MG63 (cell line): Measurements from ENCODE around the gene HNRNPM. TPM values are rescaled to one million over a fixed set of nuclear protein-coding genes. Genes with fewer than 3 reads are reported as not detected.
A peak's percentile ranks its signal among the peaks of the same experiment; 100 is the strongest.

ENCODE experiments used
- DNase-seq: peaks from one replicate; pipeline ENCODE4 v3.0.0-alpha.2; 2020
- H3K27me3 ChIP-seq: fragments of 250-450 bp; sonication (Bioruptor Pico); 2 replicates; pipeline ENCODE4 v1.5.1; 2020; ENCODE audit warnings: mild to moderate bottlenecking, moderate library complexity
- H3K36me3 ChIP-seq: fragments of 250-450 bp; sonication (Bioruptor Pico); 2 replicates; pipeline ENCODE4 v1.5.1; 2020; ENCODE audit warnings: mild to moderate bottlenecking, moderate library complexity
- H3K4me3 ChIP-seq: fragments of 250-450 bp; sonication (Bioruptor Pico); 2 replicates; pipeline ENCODE4 v1.5.1; 2020; ENCODE audit warnings: mild to moderate bottlenecking, moderate library complexity
- H3K9me3 ChIP-seq: fragments of 250-450 bp; sonication (Bioruptor Pico); 2 replicates; pipeline ENCODE4 v1.5.1; 2020; ENCODE audit warnings: mild to moderate bottlenecking, moderate library complexity
- total RNA-seq: library from RNA; depleted of rRNA; stranded (reverse); fragments of >200 nt; shearing (Covaris generic); gene quantifications from 2 replicates; pipeline ENCODE4 v1.2.3, GENCODE V29; 2014; ENCODE audit warnings: low replicate concordance

Gene HNRNPM
- total RNA-seq, 1 experiment from 2014 or later: 95.3 TPM

- H3K27me3 ChIP-seq: no peaks in the 10 kb centered on the region
- H3K4me3 ChIP-seq: no peak overlapping the region
- no peak for DNase-seq
- no peaks in the 10 kb centered on the region for H3K9me3 ChIP-seq
- H3K36me3 ChIP-seq: peaks cover 83% of the 10 kb centered on the region
Observed at GRCh38 chr19:8452446-8453123, 7.8 kb downstream of the HNRNPM start.

GRCh38 chr19:8453616-8454015 is 8.8 kb downstream of the HNRNPM start:
- no peak for DNase-seq
- H3K9me3 ChIP-seq: no peaks in the 10 kb centered on the region
- no peaks in the 10 kb centered on the region for H3K27me3 ChIP-seq
- H3K4me3 ChIP-seq: no peak overlapping the region
- peaks cover 87% of the 10 kb centered on the region for H3K36me3 ChIP-seq

- H3K27me3 ChIP-seq: no peaks in the 10 kb centered on the region
- peaks cover 88% of the 10 kb centered on the region for H3K36me3 ChIP-seq
- H3K4me3 ChIP-seq: no peak overlapping the region
- DNase-seq: no peak
- H3K9me3 ChIP-seq: no peaks in the 10 kb centered on the region
Observed at GRCh38 chr19:8454218-8454617, 9.4 kb downstream of the HNRNPM start.

GRCh38 chr19:8455018-8455417 is 10.2 kb downstream of the HNRNPM start:
- no peaks in the 10 kb centered on the region for H3K9me3 ChIP-seq
- peaks cover 93% of the 10 kb centered on the region for H3K36me3 ChIP-seq
- H3K27me3 ChIP-seq: no peaks in the 10 kb centered on the region
- no peak overlapping the region for H3K4me3 ChIP-seq
- DNase-seq: no peak

GRCh38 chr19:8456064-8456463 is 11.3 kb downstream of the HNRNPM start:
- Histone ChIP-seq H3K27me3 (no peaks in the 10 kb centered on the region), H3K4me3 (no peak overlapping the region), H3K9me3 (no peaks in the 10 kb centered on the region), H3K36me3 (peaks cover 94% of the 10 kb centered on the region)
- no peak for DNase-seq

GRCh38 chr19:8457209-8457608 is 12.4 kb downstream of the HNRNPM start:
- Histone ChIP-seq H3K27me3 (no peaks in the 10 kb centered on the region), H3K9me3 (no peaks in the 10 kb centered on the region), H3K36me3 (peaks cover 95% of the 10 kb centered on the region), H3K4me3 (no peak overlapping the region)
- no peak for DNase-seq

GRCh38 chr19:8457827-8458226 is 13.1 kb downstream of the HNRNPM start:
- DNase-seq: no peak
- no peak overlapping the region for H3K4me3 ChIP-seq
- H3K36me3 ChIP-seq: peaks cover 95% of the 10 kb centered on the region
- H3K27me3 ChIP-seq: no peaks in the 10 kb centered on the region
- no peaks in the 10 kb centered on the region for H3K9me3 ChIP-seq

- no peak overlapping the region for H3K4me3 ChIP-seq
- DNase-seq: no peak
- H3K9me3 ChIP-seq: no peaks in the 10 kb centered on the region
- H3K36me3 ChIP-seq: peaks cover 95% of the 10 kb centered on the region
- no peaks in the 10 kb centered on the region for H3K27me3 ChIP-seq
Observed at GRCh38 chr19:8458380-8458779, 13.6 kb downstream of the HNRNPM start.

- H3K9me3 ChIP-seq: no peaks in the 10 kb centered on the region
- peaks cover 95% of the 10 kb centered on the region for H3K36me3 ChIP-seq
- no peak overlapping the region for H3K4me3 ChIP-seq
- DNase-seq: no peak
- no peaks in the 10 kb centered on the region for H3K27me3 ChIP-seq
Observed at GRCh38 chr19:8459095-8459494, 14.3 kb downstream of the HNRNPM start.

- H3K36me3 ChIP-seq: peaks cover 98% of the 10 kb centered on the region
Observed at GRCh38 chr19:8459520-8460270, 14.9 kb downstream of the HNRNPM start.

GRCh38 chr19:8460516-8461298 is 15.9 kb downstream of the HNRNPM start:
- no peak for DNase-seq
- Histone ChIP-seq H3K9me3 (no peaks in the 10 kb centered on the region), H3K4me3 (no peak overlapping the region), H3K27me3 (no peaks in the 10 kb centered on the region), H3K36me3 (peaks cover 98% of the 10 kb centered on the region)

More at GRCh38 chr19:8459520-8460270, 14.9 kb downstream of the HNRNPM start:
- Histone ChIP-seq H3K27me3 (no peaks in the 10 kb centered on the region), H3K4me3 (no peak overlapping the region), H3K9me3 (no peaks in the 10 kb centered on the region)
- DNase-seq: peak; percentile 46

- no peaks in the 10 kb centered on the region for H3K9me3 ChIP-seq
- no peak overlapping the region for H3K4me3 ChIP-seq
- peaks cover 98% of the 10 kb centered on the region for H3K36me3 ChIP-seq
- H3K27me3 ChIP-seq: no peaks in the 10 kb centered on the region
- DNase-seq: no peak
Observed at GRCh38 chr19:8461376-8461775, 16.6 kb downstream of the HNRNPM start.

- peaks cover 96% of the 10 kb centered on the region for H3K36me3 ChIP-seq
- H3K4me3 ChIP-seq: no peak overlapping the region
- H3K9me3 ChIP-seq: no peaks in the 10 kb centered on the region
- DNase-seq: no peak
- no peaks in the 10 kb centered on the region for H3K27me3 ChIP-seq
Observed at GRCh38 chr19:8461891-8462290, 17.1 kb downstream of the HNRNPM start.

GRCh38 chr19:8462571-8462970 is 17.8 kb downstream of the HNRNPM start:
- no peak overlapping the region for H3K4me3 ChIP-seq
- H3K27me3 ChIP-seq: no peaks in the 10 kb centered on the region
- H3K9me3 ChIP-seq: no peaks in the 10 kb centered on the region
- H3K36me3 ChIP-seq: peaks cover 96% of the 10 kb centered on the region
- DNase-seq: no peak

- DNase-seq: no peak
- Histone ChIP-seq H3K4me3 (no peak overlapping the region), H3K36me3 (peaks cover 96% of the 10 kb centered on the region)
Observed at GRCh38 chr19:8463365-8463764, 18.6 kb downstream of the HNRNPM start.

GRCh38 chr19:8466018-8466417 is 21.2 kb downstream of the HNRNPM start:
- Histone ChIP-seq H3K9me3 (no peaks in the 10 kb centered on the region), H3K27me3 (no peaks in the 10 kb centered on the region), H3K4me3 (no peak overlapping the region), H3K36me3 (peaks cover 97% of the 10 kb centered on the region)
- DNase-seq: no peak

More at GRCh38 chr19:8463365-8463764, 18.6 kb downstream of the HNRNPM start:
- H3K27me3 ChIP-seq: no peaks in the 10 kb centered on the region
- H3K9me3 ChIP-seq: no peaks in the 10 kb centered on the region

- Histone ChIP-seq H3K4me3 (no peak overlapping the region), H3K36me3 (peaks cover 99% of the 10 kb centered on the region), H3K27me3 (no peaks in the 10 kb centered on the region; the same call in 1 of the 2 replicates), H3K9me3 (no peaks in the 10 kb centered on the region)
- DNase-seq: no peak
Observed at GRCh38 chr19:8468124-8468523, 23.3 kb downstream of the HNRNPM start.
